Mononuclear cell (primary cell): ENCODE data around the gene ACVR1. TPM values are rescaled to one million over a fixed set of nuclear protein-coding genes. Genes with fewer than 3 reads are reported as not detected.
"Not testable (repeated sequence)": the region's sequence is repeated elsewhere in the genome, so short reads cannot be mapped to it uniquely, and the experiment has no call there.

Experiments used
- H3K27me3 ChIP-seq: 2 replicates; pipeline ENCODE4 v1.6.0; 2011; ENCODE audit warnings: low read length, control low read depth; ENCODE audit not compliant: insufficient read depth
- H3K4me1 ChIP-seq: 2 replicates; pipeline ENCODE4 v1.5.1; 2011; ENCODE audit warnings: mild to moderate bottlenecking, low read length, control low read depth; ENCODE audit not compliant: insufficient read depth
- H3K4me3 ChIP-seq: 2 replicates; pipeline ENCODE4 v1.5.1; 2011; ENCODE audit warnings: mild to moderate bottlenecking, low read length, moderate library complexity
- H3K9me3 ChIP-seq: 2 replicates; pipeline ENCODE4 v1.5.1; 2011; ENCODE audit warnings: low read depth, mild to moderate bottlenecking, control low read depth, low read length
- total RNA-seq: library from RNA; depleted of rRNA; stranded (reverse); fragments of >200 nt; gene quantifications from one replicate; pipeline ENCODE4 v1.2.3, GENCODE V29; 2012

Gene ACVR1
- total RNA-seq, 1 donor, result 8.1 TPM

GRCh38 chr2:157900203-157900602, 24.1 kb upstream of the ACVR1 start:
- Histone ChIP-seq H3K9me3 (no peaks in the 10 kb centered on the region), H3K4me3 (no peak overlapping the region), H3K27me3 (no peaks in the 10 kb centered on the region), H3K4me1 (peaks cover 30% of the 10 kb centered on the region)

- no peaks in the 10 kb centered on the region for H3K9me3 ChIP-seq
- peaks cover 36% of the 10 kb centered on the region for H3K4me1 ChIP-seq
- H3K27me3 ChIP-seq, result no peaks in the 10 kb centered on the region
- no peak overlapping the region for H3K4me3 ChIP-seq
Measured at GRCh38 chr2:157899125-157899839, 23.2 kb upstream of the ACVR1 start.

DNA sequence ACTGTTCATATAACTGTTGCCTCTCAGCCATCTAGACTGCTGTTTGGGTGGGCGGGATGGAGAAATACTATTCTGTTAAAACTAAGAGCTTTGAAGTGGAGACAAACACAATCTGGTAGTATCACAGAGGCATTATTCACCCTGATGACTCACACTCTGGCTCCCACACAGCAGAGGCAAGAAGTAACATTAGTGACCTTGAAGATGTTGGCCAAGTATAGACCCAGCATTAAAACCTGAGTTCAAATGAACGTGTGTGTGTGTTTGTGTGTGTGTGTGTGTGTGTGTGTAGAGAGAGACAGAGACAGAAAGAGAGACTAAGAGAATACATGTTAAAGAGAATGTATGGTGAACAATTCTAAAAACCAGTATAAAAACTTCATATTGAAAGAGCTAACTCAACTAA, 22.5 kb upstream of the ACVR1 start:
- Histone ChIP-seq H3K27me3 (no peaks in the 10 kb centered on the region), H3K4me3 (no peak overlapping the region), H3K9me3 (no peaks in the 10 kb centered on the region), H3K4me1 (peaks cover 36% of the 10 kb centered on the region)

GRCh38 chr2:157897106-157897971, 21.2 kb upstream of the ACVR1 start:
- peak overlapping the region; percentile 2 for H3K4me3 ChIP-seq
- peaks cover 36% of the 10 kb centered on the region for H3K4me1 ChIP-seq
- H3K9me3 ChIP-seq, result no peaks in the 10 kb centered on the region
- H3K27me3 ChIP-seq, result no peaks in the 10 kb centered on the region

DNA sequence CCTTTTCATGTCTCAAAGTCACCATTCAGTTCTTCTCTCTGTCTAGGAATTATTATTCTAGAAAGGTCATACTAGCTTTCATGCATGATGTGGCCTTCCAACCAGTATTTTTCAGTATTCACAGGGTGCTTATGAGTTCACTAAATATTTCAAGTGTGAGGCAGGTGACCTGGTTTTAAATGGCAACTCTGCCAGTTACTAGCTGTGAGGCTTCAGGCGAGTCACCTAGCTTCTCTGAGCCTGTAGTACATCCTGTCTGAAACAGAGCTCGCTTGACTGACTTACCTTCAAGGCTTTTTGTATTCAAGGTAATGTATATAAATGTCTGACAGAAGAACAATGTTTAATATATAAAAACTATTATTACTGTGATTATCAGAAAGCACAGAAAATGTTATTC, 19.4 kb upstream of the ACVR1 start:
- H3K9me3 ChIP-seq, result no peaks in the 10 kb centered on the region
- peaks cover 40% of the 10 kb centered on the region for H3K4me1 ChIP-seq
- no peak overlapping the region for H3K4me3 ChIP-seq
- no peaks in the 10 kb centered on the region for H3K27me3 ChIP-seq

GRCh38 chr2:157894694-157895435, 18.7 kb upstream of the ACVR1 start:
- no peaks in the 10 kb centered on the region for H3K27me3 ChIP-seq
- no peak overlapping the region for H3K4me3 ChIP-seq
- H3K4me1 ChIP-seq, result peaks cover 40% of the 10 kb centered on the region
- no peaks in the 10 kb centered on the region for H3K9me3 ChIP-seq

DNA sequence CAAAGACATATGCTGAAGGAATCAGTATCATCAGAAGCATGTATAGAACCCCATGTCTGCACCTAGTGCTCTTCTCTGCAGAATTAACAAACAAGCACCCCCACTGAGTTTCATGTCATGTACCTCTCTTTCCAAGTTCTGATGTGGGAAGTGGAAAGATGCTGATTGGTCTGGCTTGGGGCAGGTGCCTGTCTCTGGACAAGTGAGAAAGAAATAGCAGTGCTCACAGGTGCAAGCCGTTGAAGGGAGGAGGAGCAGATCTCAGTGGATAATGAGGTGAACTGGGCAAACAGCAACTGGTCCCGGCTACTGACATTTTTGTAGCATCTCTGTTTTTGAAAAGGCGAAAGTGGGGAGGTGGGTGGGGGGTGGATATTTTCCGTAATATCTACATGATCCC, 17.5 kb upstream of the ACVR1 start:
- no peak overlapping the region for H3K4me3 ChIP-seq
- H3K27me3 ChIP-seq, result no peaks in the 10 kb centered on the region
- H3K4me1 ChIP-seq, result peaks cover 33% of the 10 kb centered on the region
- H3K9me3 ChIP-seq, result no peaks in the 10 kb centered on the region

- H3K27me3 ChIP-seq, result no peaks in the 10 kb centered on the region
- no peaks in the 10 kb centered on the region for H3K9me3 ChIP-seq
- peaks cover 14% of the 10 kb centered on the region for H3K4me1 ChIP-seq
- no peak overlapping the region for H3K4me3 ChIP-seq
Measured at GRCh38 chr2:157891643-157892041, 15.5 kb upstream of the ACVR1 start.

GRCh38 chr2:157890969-157891642, 15.0 kb upstream of the ACVR1 start:
- no peak overlapping the region for H3K4me3 ChIP-seq

GRCh38 chr2:157887946-157888345, 11.8 kb upstream of the ACVR1 start:
- Histone ChIP-seq H3K27me3 (no peaks in the 10 kb centered on the region), H3K4me1 (peaks cover 4% of the 10 kb centered on the region), H3K4me3 (no peak overlapping the region), H3K9me3 (no peaks in the 10 kb centered on the region)

More at GRCh38 chr2:157890969-157891642, 15.0 kb upstream of the ACVR1 start:
- Histone ChIP-seq H3K27me3 (no peaks in the 10 kb centered on the region), H3K4me1 (peaks cover 14% of the 10 kb centered on the region), H3K9me3 (no peaks in the 10 kb centered on the region)

- H3K4me1 ChIP-seq, H3K4me3 ChIP-seq, H3K27me3 ChIP-seq, H3K9me3 ChIP-seq: not testable (repeated sequence)
Measured at GRCh38 chr2:157884533-157884932, 8.4 kb upstream of the ACVR1 start.

GRCh38 chr2:157880927-157881326, 4.8 kb upstream of the ACVR1 start:
- H3K9me3 ChIP-seq, result no peaks in the 10 kb centered on the region
- H3K27me3 ChIP-seq, result no peaks in the 10 kb centered on the region
- peaks cover 15% of the 10 kb centered on the region for H3K4me1 ChIP-seq
- no peak overlapping the region for H3K4me3 ChIP-seq

- peaks cover 27% of the 10 kb centered on the region for H3K4me1 ChIP-seq
- H3K4me3 ChIP-seq, result no peak overlapping the region
Measured at GRCh38 chr2:157877761-157878400, 1.8 kb upstream of the ACVR1 start.

GRCh38 chr2:157876786-157877138, 632 bp upstream of the ACVR1 start:
- H3K4me1 ChIP-seq, result peaks cover 27% of the 10 kb centered on the region
- H3K9me3 ChIP-seq, result no peaks in the 10 kb centered on the region
- no peaks in the 10 kb centered on the region for H3K27me3 ChIP-seq
- H3K4me3 ChIP-seq, result peak overlapping the region; percentile 56

More at GRCh38 chr2:157877761-157878400, 1.8 kb upstream of the ACVR1 start:
- H3K9me3 ChIP-seq, result no peaks in the 10 kb centered on the region
- H3K27me3 ChIP-seq, result no peaks in the 10 kb centered on the region
